WERI-Rb-1 (cell line): ENCODE measurements around the gene CPLX3.

ENCODE experiments used
- DNase-seq: peaks from one replicate; pipeline ENCODE4 v3.0.0-alpha.2; 2020
- H3K27ac ChIP-seq: fragments of 250-450 bp; sonication (Bioruptor Pico); 2 replicates; pipeline ENCODE4 v1.5.1; 2020; ENCODE audit warnings: mild to moderate bottlenecking, moderate library complexity
- H3K27me3 ChIP-seq: fragments of 250-450 bp; sonication (Bioruptor Pico); 2 replicates; pipeline ENCODE4 v1.5.1; 2021; ENCODE audit warnings: mild to moderate bottlenecking, low read depth, moderate library complexity; ENCODE audit not compliant: insufficient read depth, severe bottlenecking
- H3K36me3 ChIP-seq: fragments of 250-450 bp; sonication (Bioruptor Pico); 2 replicates; pipeline ENCODE4 v1.5.1; 2020; ENCODE audit warnings: mild to moderate bottlenecking, moderate library complexity
- H3K4me3 ChIP-seq: 2 replicates; pipeline ENCODE4 v1.5.1; 2011; ENCODE audit warnings: low read depth, mild to moderate bottlenecking, control low read depth, low read length
- H3K9me3 ChIP-seq: fragments of 250-450 bp; sonication (Bioruptor Pico); 2 replicates; pipeline ENCODE4 v1.5.1; 2021; ENCODE audit warnings: mild to moderate bottlenecking, moderate library complexity; ENCODE audit not compliant: severe bottlenecking
- TF ChIP-seq, protein P1 (sequence below): IDR thresholded peaks from 2 replicates; pipeline ENCODE4 v1.5.1; 2011; ENCODE audit warnings: low read depth, mild to moderate bottlenecking, control low read depth, inconsistent platforms, low read length

The CPLX3 gene

DNA sequence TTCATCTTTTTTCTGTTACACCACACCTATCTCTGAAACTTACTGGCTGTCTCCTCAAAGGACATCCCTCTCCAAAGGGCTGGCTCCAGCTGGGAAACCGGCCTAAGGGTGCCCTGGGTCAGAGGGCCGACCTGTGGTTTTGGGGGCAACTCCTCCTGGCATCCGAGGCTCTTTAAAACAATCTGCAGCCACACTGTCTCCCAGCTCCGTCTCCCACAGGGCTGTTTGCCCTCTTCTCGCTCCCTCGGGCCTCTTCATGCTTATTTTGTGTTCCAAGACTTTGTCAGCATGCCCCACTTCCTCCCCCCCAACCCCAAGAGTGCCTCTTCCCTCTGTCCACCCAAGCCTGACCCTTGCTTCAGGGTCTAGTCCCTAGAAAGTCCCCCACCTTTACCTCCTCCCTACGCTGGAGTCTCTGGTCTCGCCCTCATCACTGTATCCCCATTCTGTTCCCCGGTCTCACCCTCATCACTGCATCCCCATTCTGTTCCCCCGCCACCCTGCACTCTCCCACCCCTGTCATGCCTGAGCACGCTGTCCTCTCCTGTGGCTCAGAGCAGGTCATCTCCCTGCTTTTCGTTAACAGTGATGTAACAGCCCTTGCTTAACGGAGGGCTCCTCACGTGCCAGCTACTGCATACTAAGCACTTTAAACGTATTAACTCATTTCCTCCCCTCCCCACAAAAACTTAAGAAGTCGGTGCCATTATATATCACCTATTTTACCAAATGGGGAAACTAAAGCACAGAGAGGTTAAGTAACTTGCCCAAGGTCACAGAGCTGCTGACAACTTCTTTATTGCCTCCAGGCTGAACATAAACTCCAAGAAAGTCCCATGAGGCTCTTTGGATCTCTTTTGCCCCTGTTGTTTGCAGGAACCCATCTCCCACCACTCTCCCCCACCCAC, 45.6 kb upstream of the CPLX3 start:
- TF ChIP-seq, protein P1, sequence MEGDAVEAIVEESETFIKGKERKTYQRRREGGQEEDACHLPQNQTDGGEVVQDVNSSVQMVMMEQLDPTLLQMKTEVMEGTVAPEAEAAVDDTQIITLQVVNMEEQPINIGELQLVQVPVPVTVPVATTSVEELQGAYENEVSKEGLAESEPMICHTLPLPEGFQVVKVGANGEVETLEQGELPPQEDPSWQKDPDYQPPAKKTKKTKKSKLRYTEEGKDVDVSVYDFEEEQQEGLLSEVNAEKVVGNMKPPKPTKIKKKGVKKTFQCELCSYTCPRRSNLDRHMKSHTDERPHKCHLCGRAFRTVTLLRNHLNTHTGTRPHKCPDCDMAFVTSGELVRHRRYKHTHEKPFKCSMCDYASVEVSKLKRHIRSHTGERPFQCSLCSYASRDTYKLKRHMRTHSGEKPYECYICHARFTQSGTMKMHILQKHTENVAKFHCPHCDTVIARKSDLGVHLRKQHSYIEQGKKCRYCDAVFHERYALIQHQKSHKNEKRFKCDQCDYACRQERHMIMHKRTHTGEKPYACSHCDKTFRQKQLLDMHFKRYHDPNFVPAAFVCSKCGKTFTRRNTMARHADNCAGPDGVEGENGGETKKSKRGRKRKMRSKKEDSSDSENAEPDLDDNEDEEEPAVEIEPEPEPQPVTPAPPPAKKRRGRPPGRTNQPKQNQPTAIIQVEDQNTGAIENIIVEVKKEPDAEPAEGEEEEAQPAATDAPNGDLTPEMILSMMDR = no peak
- Histone ChIP-seq H3K9me3 (no peaks in the 10 kb centered on the region), H3K4me3 (peak overlapping the region; percentile 49), H3K27me3 (no peaks in the 10 kb centered on the region), H3K36me3 (peaks cover 18% of the 10 kb centered on the region; the same call in 1 of the 2 replicates), H3K27ac (no peak overlapping the region)
- no peak for DNase-seq

DNA sequence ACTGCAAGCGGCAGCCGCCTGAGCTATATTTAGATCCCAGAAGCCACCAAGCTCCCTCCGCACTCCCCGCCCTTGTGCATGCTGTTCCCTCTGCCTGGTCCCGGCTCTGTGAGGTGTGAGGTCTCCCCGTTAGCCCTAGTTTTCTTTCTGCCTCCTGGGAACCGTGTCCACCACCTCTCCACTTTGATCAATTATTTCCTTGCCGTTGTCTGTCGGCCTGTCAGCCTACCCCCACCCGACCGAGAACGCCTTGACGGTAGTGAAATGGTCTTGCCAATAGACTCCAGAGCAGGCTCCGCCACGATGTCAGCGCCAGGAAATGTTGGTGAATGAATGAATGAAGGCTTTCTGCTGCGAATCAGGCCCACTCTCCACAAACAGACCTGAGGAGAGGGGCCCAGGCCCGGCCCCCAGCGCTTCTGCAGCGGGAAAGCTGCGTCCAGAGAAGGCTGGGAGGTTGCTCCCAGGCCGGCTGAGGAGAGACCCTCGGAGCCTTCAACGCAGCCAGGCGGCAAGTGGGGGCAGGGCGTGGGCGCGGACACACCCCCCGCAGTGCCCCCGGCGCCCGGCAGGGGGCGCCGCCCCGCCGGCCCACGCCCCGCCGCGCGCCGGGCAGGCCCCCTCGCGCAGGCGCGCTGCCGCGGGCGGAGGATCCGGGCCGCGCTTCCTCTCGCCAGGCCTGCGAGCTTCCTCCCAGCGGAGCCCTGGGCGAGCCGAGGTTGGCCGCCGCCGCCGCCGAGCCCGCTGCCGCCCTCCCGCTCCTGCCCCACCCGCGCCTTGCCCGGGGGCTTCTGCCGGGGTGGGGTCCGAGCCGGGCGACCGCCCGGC, 44.8 kb upstream of the CPLX3 start, which contains the start of gene CSK:
Gene CSK, plus strand, starts transcription at position 650 of the 828 bp plus-strand sequence. CDS start 16,218 bp downstream, outside the sequence.
- Histone ChIP-seq H3K27me3 (no peaks in the 10 kb centered on the region), H3K4me3 (peak within 1 kb of the TSS; percentile 52), H3K9me3 (no peaks in the 10 kb centered on the region), H3K27ac (peak within 1 kb of the TSS; percentile 65), H3K36me3 (peaks cover 24% of the 10 kb centered on the region; the same call in 1 of the 2 replicates)
- peak; percentile 60 for DNase-seq
- TF ChIP-seq, protein P1 = peak; percentile 66

- no peak for DNase-seq
- no peaks in the 10 kb centered on the region for H3K27me3 ChIP-seq
- peak overlapping the region; percentile 52 for H3K4me3 ChIP-seq
- no peaks in the 10 kb centered on the region for H3K9me3 ChIP-seq
- TF ChIP-seq, protein P1 = no peak
- H3K27ac ChIP-seq = peak overlapping the region; percentile 65
- peaks cover 30% of the 10 kb centered on the region for H3K36me3 ChIP-seq
Observed at GRCh38 chr15:74782259-74783071, 44.0 kb upstream of the CPLX3 start.

GRCh38 chr15:74783072-74783807, 43.2 kb upstream of the CPLX3 start:
- Histone ChIP-seq H3K9me3 (no peaks in the 10 kb centered on the region), H3K4me3 (peak overlapping the region; percentile 52), H3K27me3 (no peaks in the 10 kb centered on the region), H3K36me3 (peaks cover 35% of the 10 kb centered on the region), H3K27ac (peak overlapping the region; percentile 65)
- DNase-seq = no peak
- TF ChIP-seq, protein P1 = no peak

GRCh38 chr15:74783808-74784175, 42.6 kb upstream of the CPLX3 start:
- H3K27ac ChIP-seq = no peak overlapping the region
- TF ChIP-seq, protein P1 = no peak
- no peaks in the 10 kb centered on the region for H3K27me3 ChIP-seq
- no peaks in the 10 kb centered on the region for H3K9me3 ChIP-seq
- no peak overlapping the region for H3K4me3 ChIP-seq
- peaks cover 35% of the 10 kb centered on the region for H3K36me3 ChIP-seq
- no peak for DNase-seq
